SK-N-SH treated with all-trans-retinoic acid at 6 μM for 48 hours (cell line): ENCODE results near the gene EDN1.

Experiments
- ARNTL ChIP-seq: fragments of 450-650 bp; formaldehyde crosslinking; IDR thresholded peaks from 2 replicates; pipeline ENCODE4 v1.5.0; 2020; ENCODE audit warnings: low read depth, mild to moderate bottlenecking, moderate library complexity, borderline replicate concordance
- ESRRG ChIP-seq: fragments of 250-450 bp; sonication (Bioruptor Pico); IDR thresholded peaks from 2 replicates; pipeline ENCODE4 v1.6.1; 2021; ENCODE audit warnings: mild to moderate bottlenecking
- OSR1 ChIP-seq: fragments of 250-450 bp; sonication (Bioruptor Pico); IDR thresholded peaks from 2 replicates; pipeline ENCODE4 v1.8.0; 2022; ENCODE audit warnings: moderate library complexity, mild to moderate bottlenecking, inconsistent platforms
- RARB ChIP-seq: fragments of 250-450 bp; sonication (Bioruptor Pico); IDR thresholded peaks from 2 replicates; pipeline ENCODE4 v1.8.0; 2021; ENCODE audit warnings: mild to moderate bottlenecking, moderate library complexity
- SNAI2 ChIP-seq: fragments of 250-450 bp; sonication (Bioruptor Pico); IDR thresholded peaks from 2 replicates; pipeline ENCODE4 v1.5.0; 2020; ENCODE audit warnings: mild to moderate bottlenecking, moderate library complexity
- TOX ChIP-seq: fragments of 250-450 bp; sonication (Bioruptor Pico); IDR thresholded peaks from 2 replicates; pipeline ENCODE4 v1.8.0; 2021; ENCODE audit warnings: mild to moderate bottlenecking, moderate library complexity, borderline replicate concordance
- ZFP3 ChIP-seq: fragments of 250-450 bp; sonication (Bioruptor Pico); IDR thresholded peaks from 2 replicates; pipeline ENCODE4 v1.5.0; 2020; ENCODE audit warnings: mild to moderate bottlenecking, moderate library complexity
- ZFP30 ChIP-seq: fragments of 450-650 bp; formaldehyde crosslinking; IDR thresholded peaks from 2 replicates; pipeline ENCODE4 v1.5.0; 2022; ENCODE audit warnings: mild to moderate bottlenecking, moderate library complexity
- ZNF70 ChIP-seq: fragments of 450-650 bp; formaldehyde crosslinking; IDR thresholded peaks from 2 replicates; pipeline ENCODE4 v1.5.0; 2020; ENCODE audit warnings: mild to moderate bottlenecking, moderate library complexity
- TF ChIP-seq, protein P1 (sequence below): fragments of 250-450 bp; sonication (Bioruptor Pico); IDR thresholded peaks from 2 replicates; pipeline ENCODE4 v1.5.1; 2020; ENCODE audit warnings: low read depth, mild to moderate bottlenecking, moderate library complexity
- TF ChIP-seq, protein P2 (sequence below): fragments of 250-450 bp; sonication (Bioruptor Pico); IDR thresholded peaks from 2 replicates; pipeline ENCODE4 v1.8.0; 2020; ENCODE audit warnings: mild to moderate bottlenecking, moderate library complexity, borderline replicate concordance
- TF ChIP-seq, protein P3 (sequence below): fragments of 250-450 bp; sonication (Bioruptor Pico); IDR thresholded peaks from 2 replicates; pipeline ENCODE4 v1.5.1; 2021; ENCODE audit warnings: mild to moderate bottlenecking, moderate library complexity

DNA sequence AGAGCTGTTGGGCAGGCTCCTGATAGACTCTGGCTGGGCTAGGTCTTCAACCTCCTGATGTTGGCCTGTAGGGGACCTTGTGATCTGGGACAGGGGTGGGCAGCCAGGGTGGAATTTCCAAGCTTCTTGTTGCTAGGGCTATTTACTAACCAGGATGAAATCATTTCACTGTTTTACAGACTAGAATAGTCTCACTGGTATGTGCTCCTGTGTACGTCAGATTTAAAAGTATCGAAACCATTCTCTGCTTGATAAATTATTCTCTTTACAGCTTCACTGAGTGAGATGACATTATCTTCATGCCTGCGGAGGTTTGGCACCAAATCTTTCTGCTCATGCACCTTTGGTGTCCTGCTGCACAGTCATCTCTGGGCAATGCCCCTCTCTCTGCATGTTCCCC lies 10.9 kb downstream of the EDN1 start:
- TF ChIP-seq ESRRG (CRISPR knock-in tag) (no peak), SNAI2 (CRISPR knock-in tag) (no peak), RARB (CRISPR knock-in tag) (no peak), ZFP30 (CRISPR knock-in tag) (no peak), ZNF70 (CRISPR knock-in tag) (no peak), ZFP3 (CRISPR knock-in tag) (no peak), OSR1 (CRISPR knock-in tag) (no peak), ARNTL (CRISPR knock-in tag) (no peak), TOX (CRISPR knock-in tag) (no peak)
- TF ChIP-seq, protein P1, sequence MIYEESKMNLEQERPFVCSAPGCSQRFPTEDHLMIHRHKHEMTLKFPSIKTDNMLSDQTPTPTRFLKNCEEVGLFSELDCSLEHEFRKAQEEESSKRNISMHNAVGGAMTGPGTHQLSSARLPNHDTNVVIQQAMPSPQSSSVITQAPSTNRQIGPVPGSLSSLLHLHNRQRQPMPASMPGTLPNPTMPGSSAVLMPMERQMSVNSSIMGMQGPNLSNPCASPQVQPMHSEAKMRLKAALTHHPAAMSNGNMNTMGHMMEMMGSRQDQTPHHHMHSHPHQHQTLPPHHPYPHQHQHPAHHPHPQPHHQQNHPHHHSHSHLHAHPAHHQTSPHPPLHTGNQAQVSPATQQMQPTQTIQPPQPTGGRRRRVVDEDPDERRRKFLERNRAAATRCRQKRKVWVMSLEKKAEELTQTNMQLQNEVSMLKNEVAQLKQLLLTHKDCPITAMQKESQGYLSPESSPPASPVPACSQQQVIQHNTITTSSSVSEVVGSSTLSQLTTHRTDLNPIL = no peak
- TF ChIP-seq, protein P2, sequence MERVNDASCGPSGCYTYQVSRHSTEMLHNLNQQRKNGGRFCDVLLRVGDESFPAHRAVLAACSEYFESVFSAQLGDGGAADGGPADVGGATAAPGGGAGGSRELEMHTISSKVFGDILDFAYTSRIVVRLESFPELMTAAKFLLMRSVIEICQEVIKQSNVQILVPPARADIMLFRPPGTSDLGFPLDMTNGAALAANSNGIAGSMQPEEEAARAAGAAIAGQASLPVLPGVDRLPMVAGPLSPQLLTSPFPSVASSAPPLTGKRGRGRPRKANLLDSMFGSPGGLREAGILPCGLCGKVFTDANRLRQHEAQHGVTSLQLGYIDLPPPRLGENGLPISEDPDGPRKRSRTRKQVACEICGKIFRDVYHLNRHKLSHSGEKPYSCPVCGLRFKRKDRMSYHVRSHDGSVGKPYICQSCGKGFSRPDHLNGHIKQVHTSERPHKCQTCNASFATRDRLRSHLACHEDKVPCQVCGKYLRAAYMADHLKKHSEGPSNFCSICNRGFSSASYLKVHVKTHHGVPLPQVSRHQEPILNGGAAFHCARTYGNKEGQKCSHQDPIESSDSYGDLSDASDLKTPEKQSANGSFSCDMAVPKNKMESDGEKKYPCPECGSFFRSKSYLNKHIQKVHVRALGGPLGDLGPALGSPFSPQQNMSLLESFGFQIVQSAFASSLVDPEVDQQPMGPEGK = no peak
- TF ChIP-seq, protein P3, sequence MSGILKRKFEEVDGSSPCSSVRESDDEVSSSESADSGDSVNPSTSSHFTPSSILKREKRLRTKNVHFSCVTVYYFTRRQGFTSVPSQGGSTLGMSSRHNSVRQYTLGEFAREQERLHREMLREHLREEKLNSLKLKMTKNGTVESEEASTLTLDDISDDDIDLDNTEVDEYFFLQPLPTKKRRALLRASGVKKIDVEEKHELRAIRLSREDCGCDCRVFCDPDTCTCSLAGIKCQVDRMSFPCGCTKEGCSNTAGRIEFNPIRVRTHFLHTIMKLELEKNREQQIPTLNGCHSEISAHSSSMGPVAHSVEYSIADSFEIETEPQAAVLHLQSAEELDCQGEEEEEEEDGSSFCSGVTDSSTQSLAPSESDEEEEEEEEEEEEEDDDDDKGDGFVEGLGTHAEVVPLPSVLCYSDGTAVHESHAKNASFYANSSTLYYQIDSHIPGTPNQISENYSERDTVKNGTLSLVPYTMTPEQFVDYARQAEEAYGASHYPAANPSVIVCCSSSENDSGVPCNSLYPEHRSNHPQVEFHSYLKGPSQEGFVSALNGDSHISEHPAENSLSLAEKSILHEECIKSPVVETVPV (CRISPR knock-in tag) = no peak
